Activated CD8-positive, alpha-beta memory T cell treated with anti-CD3 and anti-CD28 coated beads for 48 hours (primary cell): Measurements from ENCODE around the gene PDE9A.

Source experiments
- DNase-seq, 3 experiments: peaks; one replicate each; pipeline ENCODE4 v3.0.0-alpha.2; 2020; ENCODE audit warnings: low read depth in 2 of 3, low spot score in 2 of 3

PDE9A gene

GRCh38 chr21:42670058-42670880 is 16.8 kb downstream of the PDE9A start:
- no peak for DNase-seq

- DNase-seq: no peak
Measured at GRCh38 chr21:42670884-42671283, 17.5 kb downstream of the PDE9A start.

- no peak for DNase-seq
Measured at GRCh38 chr21:42671778-42672593, 18.6 kb downstream of the PDE9A start.

GRCh38 chr21:42672699-42673458 is 19.5 kb downstream of the PDE9A start:
- no peak for DNase-seq

- no peak for DNase-seq
Measured at GRCh38 chr21:42673633-42674328, 20.4 kb downstream of the PDE9A start.

- no peak for DNase-seq
Measured at GRCh38 chr21:42674351-42674940, 21.0 kb downstream of the PDE9A start.

GRCh38 chr21:42675403-42675802 is 22.0 kb downstream of the PDE9A start:
- no peak for DNase-seq

- DNase-seq: no peak
Measured at GRCh38 chr21:42676808-42677207, 23.4 kb downstream of the PDE9A start.

- DNase-seq: no peak
Measured at GRCh38 chr21:42677339-42678321, 24.2 kb downstream of the PDE9A start.

GRCh38 chr21:42678618-42679295 is 25.3 kb downstream of the PDE9A start:
- no peak for DNase-seq

- no peak for DNase-seq
Measured at GRCh38 chr21:42679319-42680057, 26.1 kb downstream of the PDE9A start.

GRCh38 chr21:42680058-42680330 is 26.6 kb downstream of the PDE9A start:
- no peak for DNase-seq

- DNase-seq: no peak
Measured at GRCh38 chr21:42680429-42680828, 27.0 kb downstream of the PDE9A start.

- no peak for DNase-seq
Measured at GRCh38 chr21:42681296-42682206, 28.1 kb downstream of the PDE9A start.

GRCh38 chr21:42682661-42683210 is 29.3 kb downstream of the PDE9A start:
- no peak for DNase-seq

- DNase-seq: no peak
Measured at GRCh38 chr21:42683371-42684108, 30.1 kb downstream of the PDE9A start.
